HUES64 (cell line): Measurements from ENCODE around the gene EPB41.

Experiments used
- H3K27ac ChIP-seq: 2 replicates; pipeline ENCODE4 v1.7.0; 2013; ENCODE audit warnings: low read depth, low read length, inconsistent platforms
- H3K27me3 ChIP-seq: 2 replicates; pipeline ENCODE4 v1.6.1; 2013; ENCODE audit warnings: mild to moderate bottlenecking, low read length; ENCODE audit not compliant: insufficient read depth
- H3K36me3 ChIP-seq: 2 replicates; pipeline ENCODE4 v1.6.1; 2013; ENCODE audit warnings: mild to moderate bottlenecking, low read length; ENCODE audit not compliant: insufficient read depth
- H3K4me1 ChIP-seq: 2 replicates; pipeline ENCODE4 v1.6.1; 2013; ENCODE audit warnings: mild to moderate bottlenecking, low read length, moderate library complexity; ENCODE audit not compliant: insufficient read depth
- H3K4me3 ChIP-seq: 2 replicates; pipeline ENCODE4 v1.5.1; 2013; ENCODE audit warnings: mild to moderate bottlenecking, low read length, moderate library complexity
- H3K9ac ChIP-seq: 2 replicates; pipeline ENCODE4 v1.6.1; 2013; ENCODE audit warnings: mild to moderate bottlenecking, low read depth, low read length
- H3K9me3 ChIP-seq: 2 replicates; pipeline ENCODE4 v1.6.1; 2013; ENCODE audit warnings: low read depth, low read length; ENCODE audit not compliant: insufficient read depth
- WGBS: fragments of 150-250, 120-280 bp; methylation state at CpG from one replicate; pipeline ENCODE4 v1.1.7; 2013; ENCODE audit warnings: missing lambda C conversion rate; 5-methylcytosine and 5-hydroxymethylcytosine counted together

EPB41 gene

DNA sequence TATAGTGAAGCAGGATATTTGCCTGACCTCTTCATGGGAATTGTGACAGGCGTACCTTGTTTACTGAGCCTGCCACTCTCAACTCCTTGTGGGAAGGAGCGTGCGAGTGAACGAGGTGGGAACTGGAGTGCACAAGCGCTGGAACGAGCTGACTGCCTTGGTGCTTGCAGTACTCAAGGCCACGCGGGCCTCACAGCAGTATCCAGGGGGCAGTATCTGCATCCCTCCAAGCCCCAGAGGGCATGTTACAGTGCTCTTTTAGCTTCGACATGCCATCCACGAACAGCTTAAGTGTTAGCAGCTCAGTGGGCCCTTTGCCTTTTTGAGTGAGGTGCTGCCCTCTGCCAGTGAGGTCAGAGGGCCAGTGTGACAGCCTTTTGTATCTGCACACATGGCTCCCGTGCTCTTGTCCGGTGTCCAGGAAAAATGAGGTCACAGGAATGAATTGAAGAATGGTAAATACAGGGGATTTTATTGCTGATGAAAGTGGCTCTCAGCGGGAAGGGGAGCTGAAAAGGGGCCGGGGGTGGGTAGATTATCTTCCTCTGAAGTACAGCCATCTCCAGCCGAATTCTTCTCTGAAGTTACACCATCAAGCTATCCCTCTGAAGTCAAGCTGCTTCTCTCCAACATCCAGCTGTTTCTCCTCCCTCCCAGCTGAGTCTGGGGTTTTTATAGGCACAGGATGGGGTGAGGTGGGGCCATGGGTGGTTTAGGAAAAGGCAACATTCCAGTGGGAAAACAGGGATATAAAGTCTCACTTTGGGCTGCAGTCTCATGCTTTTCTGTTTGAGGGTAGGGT lies 69.3 kb downstream of the EPB41 start:
- Histone ChIP-seq H3K4me1 (no peaks in the 10 kb centered on the region; the same call in 1 of the 2 replicates), H3K4me3 (no peak overlapping the region), H3K9me3 (peaks cover 4% of the 10 kb centered on the region; the same call in 1 of the 2 replicates), H3K36me3 (peaks cover 4% of the 10 kb centered on the region; the same call in 1 of the 2 replicates), H3K27me3 (no peaks in the 10 kb centered on the region), H3K9ac (no peak overlapping the region), H3K27ac (peak overlapping the region; percentile 47; the same call in 1 of the 2 replicates)
- 80% methylated on average over 15 of the region's 15 CpGs for whole genome bisulfite sequencing

DNA sequence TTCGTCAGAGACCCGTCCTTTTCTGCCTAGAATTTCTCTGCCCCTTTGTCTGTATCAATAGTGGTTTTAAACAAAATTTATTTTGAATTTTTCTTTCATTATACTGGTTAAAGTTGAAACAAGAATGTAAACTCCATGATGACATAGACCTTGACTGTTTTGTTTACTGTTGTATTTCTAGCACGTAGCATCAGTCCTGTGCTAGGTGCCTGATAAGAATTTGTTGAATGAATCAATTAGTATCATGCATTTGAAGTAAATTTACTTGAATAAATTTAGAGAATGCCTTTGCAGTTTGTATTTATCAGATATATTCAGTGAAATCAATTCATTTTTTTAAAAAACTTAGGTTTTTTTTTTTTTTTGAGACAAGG lies 69.9 kb downstream of the EPB41 start:
- Histone ChIP-seq H3K4me1 (no peaks in the 10 kb centered on the region; the same call in 1 of the 2 replicates), H3K36me3 (peaks cover 4% of the 10 kb centered on the region; the same call in 1 of the 2 replicates), H3K4me3 (no peak overlapping the region), H3K27me3 (no peaks in the 10 kb centered on the region), H3K27ac (no peak overlapping the region), H3K9me3 (peaks cover 4% of the 10 kb centered on the region; the same call in 1 of the 2 replicates), H3K9ac (no peak overlapping the region)
- WGBS, result 92% methylated on average over 3 of the region's 3 CpGs

DNA sequence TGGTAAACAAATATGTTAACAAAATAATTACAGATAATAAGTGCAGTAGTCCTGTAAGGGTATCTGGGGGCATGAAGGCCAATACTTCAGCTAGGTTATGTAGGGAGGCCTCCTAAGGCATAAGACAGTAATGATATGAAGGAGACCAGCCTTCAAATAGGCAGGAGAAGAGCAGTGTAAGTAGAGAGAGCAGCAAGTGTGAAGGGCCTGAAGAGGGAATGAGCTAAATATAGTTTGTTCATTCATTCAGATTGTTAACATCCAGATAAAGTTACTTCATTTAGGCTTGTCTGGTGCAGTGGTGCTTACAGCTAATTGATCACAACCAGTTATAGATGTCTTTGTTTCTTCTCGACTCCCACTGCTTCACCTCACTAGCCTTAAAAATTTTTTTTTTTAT lies 71.1 kb downstream of the EPB41 start:
- Histone ChIP-seq H3K4me1 (no peaks in the 10 kb centered on the region; the same call in 1 of the 2 replicates), H3K27me3 (no peaks in the 10 kb centered on the region), H3K27ac (no peak overlapping the region), H3K9me3 (peaks cover 4% of the 10 kb centered on the region; the same call in 1 of the 2 replicates), H3K9ac (no peak overlapping the region), H3K4me3 (no peak overlapping the region), H3K36me3 (peaks cover 4% of the 10 kb centered on the region; the same call in 1 of the 2 replicates)
- no CpG with 5 or more reads among the region's 1 CpG for WGBS

DNA sequence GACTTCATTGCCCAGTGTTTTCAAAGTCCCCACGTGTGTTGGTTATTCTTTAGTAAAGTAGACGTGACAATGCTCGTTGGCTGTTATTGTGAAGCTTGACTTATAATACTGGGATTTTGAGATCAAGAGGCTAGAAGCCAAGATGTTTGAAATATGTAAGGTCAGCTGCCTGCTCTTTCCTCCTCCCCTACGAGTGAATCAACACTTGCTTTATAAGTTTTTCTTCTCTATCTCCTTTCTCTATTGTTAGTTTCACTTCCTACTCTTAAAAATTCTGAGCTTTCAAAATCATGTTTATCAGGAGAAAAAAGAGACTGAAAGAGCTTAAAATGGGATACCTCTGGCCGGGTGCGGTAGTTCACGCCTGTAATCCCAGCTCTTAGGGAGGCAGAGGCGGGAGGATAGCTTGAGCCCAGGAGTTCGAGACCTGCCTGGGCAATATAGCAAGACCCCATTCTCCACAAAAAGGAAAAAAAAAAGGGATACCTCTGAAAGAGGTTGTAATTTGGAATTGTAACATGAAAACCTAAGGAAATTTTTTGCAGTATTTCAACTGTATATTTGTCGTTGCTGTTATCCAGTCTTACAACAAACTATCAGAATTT lies 72.0 kb downstream of the EPB41 start:
- Histone ChIP-seq H3K9ac (no peak overlapping the region), H3K27ac (no peak overlapping the region), H3K9me3 (peaks cover 4% of the 10 kb centered on the region; the same call in 1 of the 2 replicates), H3K36me3 (peaks cover 4% of the 10 kb centered on the region; the same call in 1 of the 2 replicates), H3K4me3 (no peak overlapping the region), H3K4me1 (no peaks in the 10 kb centered on the region; the same call in 1 of the 2 replicates), H3K27me3 (no peaks in the 10 kb centered on the region)
- 94% methylated on average over 7 of the region's 10 CpGs for WGBS

DNA sequence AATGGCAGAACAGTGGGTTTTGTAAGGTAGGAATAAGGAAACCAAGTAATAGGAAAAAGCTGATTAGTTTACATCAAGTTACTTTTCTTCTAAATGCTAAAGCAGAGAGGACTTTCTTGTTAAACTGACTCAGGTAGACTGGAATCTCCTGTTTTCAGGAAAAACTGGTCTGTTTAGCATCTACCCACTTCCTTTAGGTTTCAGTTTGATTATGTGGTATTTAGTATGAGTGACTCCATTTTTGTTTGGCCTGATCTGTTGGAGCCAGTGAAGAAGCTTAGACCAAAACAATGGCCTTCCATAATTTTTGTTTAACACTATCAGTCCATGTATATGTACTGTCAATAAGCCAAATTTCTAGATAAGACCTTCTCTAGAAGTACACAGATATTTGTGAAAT lies 88.4 kb downstream of the EPB41 start:
- Histone ChIP-seq H3K27ac (no peak overlapping the region), H3K4me3 (no peak overlapping the region), H3K36me3 (no peaks in the 10 kb centered on the region; the same call in 1 of the 2 replicates), H3K9me3 (no peaks in the 10 kb centered on the region), H3K9ac (no peak overlapping the region), H3K27me3 (no peaks in the 10 kb centered on the region), H3K4me1 (peaks cover 17% of the 10 kb centered on the region; the same call in 1 of the 2 replicates)

DNA sequence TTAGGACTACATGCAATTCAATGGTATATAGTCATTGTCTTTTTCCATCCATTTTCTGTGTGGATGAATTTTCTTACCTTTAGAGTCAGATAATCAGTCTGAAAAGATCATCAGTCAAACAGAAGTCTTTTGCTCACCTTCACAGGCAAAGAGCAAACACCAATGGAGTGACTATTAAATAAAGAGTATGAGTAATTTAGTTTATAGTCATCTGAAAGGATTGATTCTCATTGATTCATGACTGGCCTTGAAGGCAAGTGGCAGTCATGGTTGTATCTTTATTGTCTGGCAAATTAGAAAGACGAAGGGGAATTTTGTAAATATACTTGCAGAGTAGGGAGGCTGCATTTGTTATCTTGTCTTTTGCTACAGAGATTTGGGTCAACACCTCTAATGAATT lies 89.9 kb downstream of the EPB41 start:
- Histone ChIP-seq H3K4me3 (no peak overlapping the region), H3K9ac (no peak overlapping the region), H3K36me3 (no peaks in the 10 kb centered on the region), H3K27me3 (no peaks in the 10 kb centered on the region), H3K27ac (no peak overlapping the region), H3K4me1 (peaks cover 17% of the 10 kb centered on the region; the same call in 1 of the 2 replicates), H3K9me3 (no peaks in the 10 kb centered on the region)
- 76% methylated on average over 1 of the region's 1 CpG for WGBS

DNA sequence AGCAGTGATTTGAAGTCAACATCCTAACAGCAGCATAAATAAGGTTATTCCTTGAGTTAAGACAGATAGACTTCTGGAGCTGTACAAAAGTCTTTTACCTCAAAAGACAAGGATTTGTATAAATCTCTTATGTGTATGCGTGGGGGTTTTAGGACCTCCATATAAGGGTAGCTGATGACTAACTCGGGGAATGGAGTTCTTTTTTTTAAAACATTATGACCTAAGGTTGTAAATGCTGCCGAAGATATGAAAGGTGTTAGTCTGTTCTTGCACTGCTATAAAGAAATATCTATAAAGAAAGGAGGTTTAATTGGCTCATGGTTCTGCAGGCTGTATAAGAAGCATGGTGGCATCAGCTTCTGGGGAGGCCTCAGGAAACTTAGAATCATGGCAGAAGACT lies 90.4 kb downstream of the EPB41 start:
- WGBS, result 91% methylated on average over 3 of the region's 3 CpGs
- H3K36me3 ChIP-seq, result no peaks in the 10 kb centered on the region
- H3K9me3 ChIP-seq, result no peaks in the 10 kb centered on the region
- H3K4me1 ChIP-seq, result peaks cover 17% of the 10 kb centered on the region; the same call in 1 of the 2 replicates
- H3K27me3 ChIP-seq, result no peaks in the 10 kb centered on the region
- no peak overlapping the region for H3K9ac ChIP-seq
- no peak overlapping the region for H3K27ac ChIP-seq
- H3K4me3 ChIP-seq, result no peak overlapping the region

DNA sequence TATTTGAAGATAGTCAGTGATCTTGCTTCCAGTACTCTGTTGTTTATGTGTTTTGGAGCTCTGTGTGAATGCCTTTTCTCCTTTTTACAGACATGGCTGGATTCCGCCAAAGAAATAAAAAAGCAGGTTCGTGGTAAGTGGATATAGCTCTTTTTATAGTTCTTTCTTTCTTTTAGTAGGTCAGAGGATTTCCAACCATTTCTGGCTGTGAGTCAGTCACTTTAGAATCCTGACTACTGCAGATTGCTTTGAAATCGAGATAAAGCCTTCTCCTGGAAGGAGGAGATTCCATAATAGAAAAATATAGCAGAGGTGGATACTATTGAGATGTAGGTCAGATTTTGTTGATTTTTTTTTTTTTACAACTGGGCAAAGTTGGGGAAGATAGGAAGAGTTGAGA lies 97.4 kb downstream of the EPB41 start:
- Histone ChIP-seq H3K9me3 (no peaks in the 10 kb centered on the region), H3K4me1 (peaks cover 14% of the 10 kb centered on the region), H3K9ac (peak overlapping the region; percentile 31; the same call in 1 of the 2 replicates), H3K36me3 (peaks cover 8% of the 10 kb centered on the region; the same call in 1 of the 2 replicates), H3K27ac (no peak overlapping the region), H3K4me3 (no peak overlapping the region), H3K27me3 (no peaks in the 10 kb centered on the region)
- 81% methylated on average over 3 of the region's 3 CpGs for WGBS

DNA sequence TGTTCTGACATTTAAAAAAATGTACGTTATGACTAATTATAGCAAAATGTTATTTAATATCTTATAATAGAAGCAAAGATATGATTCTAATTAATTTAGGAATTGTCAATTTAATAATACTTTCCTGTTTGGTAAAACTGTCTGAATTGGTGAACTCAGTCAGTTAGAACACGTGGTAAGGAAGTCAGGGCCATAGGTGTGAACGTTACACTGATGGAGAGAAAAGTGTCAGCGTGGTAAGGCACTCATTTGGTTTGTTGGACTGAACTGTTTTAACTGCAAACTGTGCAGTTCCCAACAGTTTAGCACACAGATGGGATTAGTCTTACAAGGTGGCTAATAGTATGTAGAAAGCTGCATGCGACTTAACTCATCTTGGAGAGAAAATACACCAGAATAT lies 102.9 kb downstream of the EPB41 start:
- Histone ChIP-seq H3K4me3 (no peak overlapping the region), H3K9ac (no peak overlapping the region), H3K9me3 (no peaks in the 10 kb centered on the region), H3K27ac (no peak overlapping the region), H3K4me1 (peaks cover 4% of the 10 kb centered on the region; the same call in 1 of the 2 replicates), H3K27me3 (no peaks in the 10 kb centered on the region), H3K36me3 (peaks cover 15% of the 10 kb centered on the region)
- 90% methylated on average over 3 of the region's 5 CpGs for WGBS

DNA sequence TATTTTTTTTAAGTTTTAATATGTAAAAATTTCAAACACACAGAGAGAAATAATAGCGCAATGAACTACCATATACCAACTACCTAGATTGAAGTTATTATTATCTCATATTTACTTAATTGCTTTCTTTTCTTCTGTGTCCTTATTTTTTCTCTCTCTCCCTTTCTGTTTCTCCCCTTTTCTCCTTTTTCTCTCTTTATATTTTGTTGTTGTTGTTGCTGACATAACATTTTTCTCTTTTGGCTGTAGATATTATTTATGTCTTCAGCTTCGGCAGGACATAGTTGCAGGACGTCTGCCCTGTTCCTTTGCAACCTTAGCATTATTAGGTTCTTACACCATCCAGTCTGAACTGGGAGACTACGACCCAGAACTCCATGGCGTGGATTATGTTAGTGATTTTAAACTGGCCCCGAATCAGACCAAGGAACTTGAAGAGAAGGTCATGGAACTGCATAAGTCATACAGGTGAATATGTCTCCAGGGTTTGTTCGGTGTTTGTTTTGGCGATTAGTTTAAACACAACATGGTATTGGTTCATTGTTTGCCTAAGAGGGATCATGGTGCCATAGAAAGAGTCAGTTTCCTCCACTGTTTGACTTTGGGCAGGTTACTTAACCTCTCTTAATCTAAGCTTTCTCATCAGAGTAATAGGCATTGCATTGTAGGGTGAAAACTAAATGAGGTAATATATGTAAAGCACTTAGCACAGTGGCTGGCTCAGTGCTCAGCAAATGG lies 103.8 kb downstream of the EPB41 start:
- 93% methylated on average over 6 of the region's 8 CpGs for WGBS
- Histone ChIP-seq H3K9ac (no peak overlapping the region), H3K9me3 (no peaks in the 10 kb centered on the region), H3K27ac (no peak overlapping the region), H3K27me3 (no peaks in the 10 kb centered on the region), H3K4me3 (no peak overlapping the region), H3K4me1 (no peaks in the 10 kb centered on the region), H3K36me3 (peaks cover 15% of the 10 kb centered on the region)

DNA sequence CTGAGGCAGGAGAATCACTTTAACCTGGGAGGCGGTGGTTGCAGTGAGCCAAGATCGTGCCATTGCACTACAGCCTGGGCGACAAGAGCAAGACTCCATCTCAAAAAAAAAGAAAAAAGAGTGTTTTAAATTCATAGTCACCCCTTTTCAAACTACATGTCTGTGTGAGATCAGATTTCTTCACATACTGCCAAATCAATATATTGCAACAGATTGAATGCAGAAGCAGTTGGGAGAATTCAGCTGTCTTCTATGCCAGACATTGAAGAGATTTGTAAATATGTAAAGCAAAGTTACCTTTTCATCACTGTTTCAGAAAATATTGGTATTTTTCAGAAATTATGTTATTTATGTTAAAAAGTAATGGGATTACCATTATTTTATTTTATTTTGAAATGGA lies 108.3 kb downstream of the EPB41 start:
- Histone ChIP-seq H3K4me1 (no peaks in the 10 kb centered on the region), H3K27ac (no peak overlapping the region), H3K27me3 (no peaks in the 10 kb centered on the region), H3K4me3 (no peak overlapping the region), H3K36me3 (peaks cover 9% of the 10 kb centered on the region), H3K9me3 (no peaks in the 10 kb centered on the region), H3K9ac (no peak overlapping the region)
- WGBS, result 98% methylated on average over 3 of the region's 3 CpGs
